Smooth muscle cell (in vitro differentiated cells): ENCODE results near the gene PRLR. TPM values are rescaled to one million over a fixed set of nuclear protein-coding genes. Genes with fewer than 3 reads are reported as not detected.

Source experiments
- DNase-seq: peaks from one replicate; lab custom pipeline; 2025; ENCODE audit not compliant: unreplicated experiment; lab: John Stamatoyannopoulos, UW
- H2AFZ ChIP-seq: fragments of 200-600 bp; sonication (generic); 2 replicates; pipeline ENCODE4 v1.6.0; 2016; ENCODE audit warnings: antibody characterized with exemption, low read depth, mild to moderate bottlenecking
- H3F3A ChIP-seq: fragments of 200-600 bp; sonication (generic); 2 replicates; pipeline ENCODE4 v1.6.0; 2017; ENCODE audit warnings: antibody characterized with exemption, low read depth
- H3K27ac ChIP-seq: fragments of 200-600 bp; sonication (generic); 2 replicates; pipeline ENCODE4 v1.5.1; 2016; ENCODE audit warnings: low read depth, mild to moderate bottlenecking
- H3K27me3 ChIP-seq: fragments of 200-600 bp; sonication (generic); 2 replicates; pipeline ENCODE4 v1.6.1; 2016; ENCODE audit warnings: low read depth, mild to moderate bottlenecking
- H3K36me3 ChIP-seq: fragments of 200-600 bp; sonication (generic); 2 replicates; pipeline ENCODE4 v1.5.1; 2016; ENCODE audit warnings: low read depth
- H3K4me1 ChIP-seq: fragments of 200-600 bp; sonication (generic); 2 replicates; pipeline ENCODE4 v1.5.1; 2016; ENCODE audit warnings: low read depth
- H3K4me2 ChIP-seq: fragments of 200-600 bp; sonication (generic); 2 replicates; pipeline ENCODE4 v1.6.0; 2016; ENCODE audit warnings: mild to moderate bottlenecking
- H3K4me3 ChIP-seq: fragments of 200-600 bp; sonication (generic); 2 replicates; pipeline ENCODE4 v1.5.1; 2016; ENCODE audit warnings: mild to moderate bottlenecking
- H3K79me2 ChIP-seq: fragments of 200-600 bp; sonication (generic); 2 replicates; pipeline ENCODE4 v1.6.0; 2016; ENCODE audit warnings: low read depth, mild to moderate bottlenecking
- H3K9ac ChIP-seq: fragments of 200-600 bp; sonication (generic); 2 replicates; pipeline ENCODE4 v1.6.0; 2016; ENCODE audit warnings: low read depth
- H3K9me3 ChIP-seq: fragments of 200-600 bp; sonication (generic); replicated peaks from 2 replicates; pipeline ENCODE4 v1.5.1; 2016; ENCODE audit warnings: low read depth
- H4K20me1 ChIP-seq: fragments of 200-600 bp; sonication (generic); 2 replicates; pipeline ENCODE4 v1.6.0; 2016; ENCODE audit warnings: low read depth
- CTCF ChIP-seq: fragments of 200-600 bp; sonication (generic); IDR thresholded peaks from 2 replicates; pipeline ENCODE4 v1.5.1; 2017; ENCODE audit warnings: borderline replicate concordance, mild to moderate bottlenecking, antibody characterized with exemption; ENCODE audit not compliant: insufficient read depth, poor library complexity, severe bottlenecking
- WGBS: methylation state at CpG from one replicate; pipeline ENCODE4 v1.1.7; 2016; ENCODE audit warnings: low lambda C conversion rate; 5-methylcytosine and 5-hydroxymethylcytosine counted together
- polyA plus RNA-seq: library from polyadenylated mRNA; unstranded; fragments of >200 nt; fragmentation: Nextera tagmentation; extraction: Ambion mirVana; gene quantifications from 2 replicates; pipeline ENCODE4 v1.2.1, GENCODE V29; 2016
- total RNA-seq: library from RNA; depleted of rRNA; stranded (reverse); fragments of >200 nt; gene quantifications from 2 replicates; pipeline ENCODE4 v1.2.3, GENCODE V29; 2014

Gene PRLR
- total and polyA plus RNA-seq, 2 experiments from 2014 or later = 2.3 to 47.4 TPM

DNA sequence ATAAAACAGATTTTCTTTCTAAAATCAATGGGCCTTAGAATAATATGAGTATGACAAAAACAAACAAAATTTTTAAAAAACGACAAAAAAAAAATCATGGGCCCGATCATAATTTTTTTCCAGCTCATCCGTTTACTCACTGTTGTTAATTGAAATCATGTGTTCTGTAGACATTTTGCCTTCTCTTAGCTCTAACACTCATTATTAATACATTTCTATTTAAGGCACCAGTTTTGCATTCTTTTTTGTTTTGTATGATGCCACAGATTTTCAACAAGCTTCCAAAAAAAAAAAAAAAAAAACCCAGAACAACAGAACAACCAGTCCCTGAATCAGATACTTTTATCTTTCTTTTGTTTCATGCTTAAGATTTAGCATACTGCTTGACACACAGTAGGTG is 86.4 kb downstream of the PRLR start:
- no peak for TF ChIP-seq CTCF
- Histone ChIP-seq H3K27me3 (no peaks in the 10 kb centered on the region), H3F3A (peaks cover 4% of the 10 kb centered on the region), H3K9ac (no peak overlapping the region), H3K27ac (no peak overlapping the region), H3K79me2 (no peaks in the 10 kb centered on the region), H2AFZ (no peak overlapping the region), H3K36me3 (no peaks in the 10 kb centered on the region), H4K20me1 (no peaks in the 10 kb centered on the region), H3K4me3 (no peak overlapping the region), H3K4me2 (no peak overlapping the region), H3K4me1 (peaks cover 16% of the 10 kb centered on the region), H3K9me3 (no peaks in the 10 kb centered on the region)
- no peak for DNase-seq
- 97% methylated on average over 3 of the region's 3 CpGs for WGBS

- DNase-seq = no peak
- H3K4me3 ChIP-seq = no peak overlapping the region
- peaks cover 23% of the 10 kb centered on the region for H3K4me1 ChIP-seq
- no peaks in the 10 kb centered on the region for H3K36me3 ChIP-seq
- no peak overlapping the region for H3K27ac ChIP-seq
- H4K20me1 ChIP-seq = no peaks in the 10 kb centered on the region
- WGBS = 98% methylated on average over 4 of the region's 4 CpGs
- no peaks in the 10 kb centered on the region for H3K9me3 ChIP-seq
- H2AFZ ChIP-seq = no peak overlapping the region
- H3K27me3 ChIP-seq = no peaks in the 10 kb centered on the region
- no peaks in the 10 kb centered on the region for H3K79me2 ChIP-seq
- H3K9ac ChIP-seq = no peak overlapping the region
- TF ChIP-seq CTCF = no peak
- peaks cover 15% of the 10 kb centered on the region for H3F3A ChIP-seq
- H3K4me2 ChIP-seq = no peak overlapping the region
Measured at GRCh38 chr5:35141739-35142138, 88.5 kb downstream of the PRLR start.

- Histone ChIP-seq H3K79me2 (no peaks in the 10 kb centered on the region), H3K4me3 (no peak overlapping the region), H3K27me3 (no peaks in the 10 kb centered on the region), H3F3A (peaks cover 19% of the 10 kb centered on the region), H3K36me3 (no peaks in the 10 kb centered on the region), H2AFZ (no peak overlapping the region), H3K27ac (peak overlapping the region; percentile 91), H3K9ac (no peak overlapping the region), H3K4me1 (peaks cover 8% of the 10 kb centered on the region), H3K9me3 (no peaks in the 10 kb centered on the region), H3K4me2 (peak overlapping the region; percentile 68), H4K20me1 (no peaks in the 10 kb centered on the region)
- DNase-seq = no peak
- WGBS = 0% methylated on average over 1 of the region's 1 CpG
- no peak for TF ChIP-seq CTCF
Measured at GRCh38 chr5:35138232-35138631, 92.1 kb downstream of the PRLR start.

GRCh38 chr5:35136386-35136785 is 93.9 kb downstream of the PRLR start:
- Histone ChIP-seq H3K9me3 (no peaks in the 10 kb centered on the region), H3K9ac (peak overlapping the region; percentile 46), H3F3A (peaks cover 19% of the 10 kb centered on the region), H3K79me2 (no peaks in the 10 kb centered on the region), H3K27ac (peak overlapping the region; percentile 91), H3K4me3 (no peak overlapping the region), H3K36me3 (no peaks in the 10 kb centered on the region), H3K4me1 (peaks cover 8% of the 10 kb centered on the region), H4K20me1 (no peaks in the 10 kb centered on the region), H3K27me3 (no peaks in the 10 kb centered on the region), H2AFZ (no peak overlapping the region), H3K4me2 (peak overlapping the region; percentile 68)
- 31% methylated on average over 4 of the region's 4 CpGs for WGBS
- no peak for DNase-seq
- TF ChIP-seq CTCF = no peak
